NCI-H345 (cell line): ENCODE results near the gene ZNF598.
A peak's percentile ranks its signal among the peaks of the same experiment; 100 is the strongest.
"Not testable (repeated sequence)": the region's sequence is repeated elsewhere in the genome, so short reads cannot be mapped to it uniquely, and the experiment has no call there.

Source experiments
- DNase-seq: peaks from one replicate; lab custom pipeline; 2025; lab: John Stamatoyannopoulos, UW

The ZNF598 gene

GRCh38 chr16:2040041-2040786, 30.6 kb upstream of the ZNF598 start:
- no peak for DNase-seq

GRCh38 chr16:2039274-2040031, 29.8 kb upstream of the ZNF598 start:
- peak; percentile 66 for DNase-seq

- DNase-seq = no peak
Measured at GRCh38 chr16:2038382-2039231, 29.0 kb upstream of the ZNF598 start.

- no peak for DNase-seq
Measured at GRCh38 chr16:2037647-2038381, 28.2 kb upstream of the ZNF598 start.

- DNase-seq = no peak
Measured at GRCh38 chr16:2037115-2037514, 27.5 kb upstream of the ZNF598 start.

- DNase-seq = no peak
Measured at GRCh38 chr16:2036200-2036966, 26.8 kb upstream of the ZNF598 start.

GRCh38 chr16:2035431-2036199, 26.0 kb upstream of the ZNF598 start:
- peak; percentile 85 for DNase-seq

GRCh38 chr16:2034696-2035430, 25.2 kb upstream of the ZNF598 start:
- DNase-seq = no peak

- DNase-seq = not testable (repeated sequence)
Measured at GRCh38 chr16:2033909-2034695, 24.5 kb upstream of the ZNF598 start.

GRCh38 chr16:2033057-2033908, 23.7 kb upstream of the ZNF598 start:
- DNase-seq = no peak

GRCh38 chr16:2032285-2033056, 22.9 kb upstream of the ZNF598 start:
- no peak for DNase-seq

- DNase-seq = no peak
Measured at GRCh38 chr16:2031081-2031577, 21.5 kb upstream of the ZNF598 start.

GRCh38 chr16:2030036-2030435, 20.4 kb upstream of the ZNF598 start:
- no peak for DNase-seq

- DNase-seq = no peak
Measured at GRCh38 chr16:2029350-2029749, 19.7 kb upstream of the ZNF598 start.

- peak; percentile 73 for DNase-seq
Measured at GRCh38 chr16:2028620-2029220, 19.1 kb upstream of the ZNF598 start.

GRCh38 chr16:2028146-2028545, 18.5 kb upstream of the ZNF598 start:
- no peak for DNase-seq
